ENCODE results near the gene NPHP4.

NPHP4 gene

DNA sequence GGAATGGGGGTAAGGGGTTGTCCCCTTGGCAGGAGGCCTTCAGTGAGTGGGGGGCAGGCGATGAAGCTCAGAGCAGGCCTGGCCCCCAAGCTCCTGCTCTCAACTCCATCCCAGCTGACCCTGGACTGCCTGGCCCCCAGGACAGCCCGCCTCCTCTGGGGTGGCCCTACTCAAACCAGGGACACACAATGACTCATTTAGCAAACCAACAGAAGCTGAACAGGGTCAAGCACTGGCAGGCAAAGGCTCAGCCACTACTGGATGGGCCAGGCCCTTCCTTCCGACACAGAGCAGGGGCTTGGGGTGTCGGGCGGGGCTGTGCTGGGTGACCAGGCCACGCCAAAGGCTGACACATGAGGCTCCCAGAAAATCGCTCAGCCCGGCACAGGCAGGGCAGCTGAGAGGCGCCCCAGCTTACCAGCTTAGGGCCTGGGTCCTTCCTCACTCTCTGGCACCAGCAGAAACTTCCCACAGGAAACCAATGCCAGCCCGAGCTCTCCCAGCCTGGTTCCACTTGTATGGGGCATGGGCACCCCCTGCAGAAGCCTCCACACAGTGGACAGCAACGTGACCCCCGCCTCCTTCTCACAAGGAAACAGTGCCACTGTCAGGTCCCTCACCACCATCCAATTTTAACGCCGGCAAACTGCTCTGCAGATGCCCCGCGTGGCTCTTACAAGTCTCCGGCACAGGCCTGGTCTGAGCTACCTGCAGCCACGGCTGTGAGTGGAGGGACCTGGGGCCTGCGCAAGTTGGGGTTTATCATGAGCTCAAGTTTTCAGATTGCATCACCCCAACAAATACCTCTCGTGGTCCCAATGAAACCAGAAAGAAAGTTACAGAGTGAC, 114.3 kb downstream of the NPHP4 start:
- DNase-seq (ENCODE audit: low read depth), result no peak

DNA sequence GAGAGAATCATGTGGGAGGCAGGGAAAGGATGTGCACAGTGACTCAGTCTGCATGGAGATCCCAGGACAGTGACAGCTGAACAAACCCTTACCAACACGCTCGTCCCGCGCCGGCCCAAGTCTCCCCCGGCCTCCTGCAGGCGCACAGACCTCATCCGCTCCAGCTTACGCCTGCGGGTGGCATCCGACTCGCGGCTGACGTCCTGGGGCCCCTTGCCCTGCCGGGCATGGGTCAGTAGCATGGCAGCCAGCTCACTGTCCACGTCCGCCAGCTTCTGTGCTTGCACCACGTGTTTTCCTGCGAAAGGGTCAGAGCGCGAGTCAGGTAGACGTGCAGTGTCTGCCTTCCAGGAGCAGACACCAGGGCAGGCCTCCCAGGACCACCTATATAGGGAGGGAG, 115.2 kb downstream of the NPHP4 start:
- DNase-seq (ENCODE audit: low read depth), result no peak

DNA sequence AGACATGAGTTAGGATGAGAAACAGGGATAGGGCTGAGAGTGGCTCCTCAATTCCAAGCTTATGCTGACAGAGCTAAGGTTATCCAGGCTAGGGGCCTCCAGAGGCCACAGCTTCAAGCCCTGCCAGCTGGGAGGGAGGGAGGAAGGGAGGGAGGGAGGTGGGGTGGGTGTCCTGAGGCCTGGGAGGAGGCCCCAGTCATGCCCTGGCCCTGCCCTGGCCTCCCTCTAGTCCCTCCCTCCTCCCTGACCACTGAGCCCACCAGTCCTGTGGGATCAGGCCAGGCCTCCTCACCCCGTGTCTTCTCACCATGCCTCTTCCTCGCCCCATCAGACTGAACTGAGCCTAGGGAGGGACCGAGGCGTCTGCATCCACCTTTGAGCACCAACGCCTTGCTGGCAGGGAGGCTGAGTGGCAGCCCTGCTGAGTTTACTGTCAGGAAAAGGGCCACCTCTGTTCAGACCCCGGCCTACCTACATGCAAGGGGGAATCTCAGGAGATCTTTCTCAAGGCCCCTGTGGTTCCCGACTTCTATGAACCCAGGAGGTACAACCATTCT, 116.1 kb downstream of the NPHP4 start:
- DNase-seq (ENCODE audit: low read depth), result no peak

DNA sequence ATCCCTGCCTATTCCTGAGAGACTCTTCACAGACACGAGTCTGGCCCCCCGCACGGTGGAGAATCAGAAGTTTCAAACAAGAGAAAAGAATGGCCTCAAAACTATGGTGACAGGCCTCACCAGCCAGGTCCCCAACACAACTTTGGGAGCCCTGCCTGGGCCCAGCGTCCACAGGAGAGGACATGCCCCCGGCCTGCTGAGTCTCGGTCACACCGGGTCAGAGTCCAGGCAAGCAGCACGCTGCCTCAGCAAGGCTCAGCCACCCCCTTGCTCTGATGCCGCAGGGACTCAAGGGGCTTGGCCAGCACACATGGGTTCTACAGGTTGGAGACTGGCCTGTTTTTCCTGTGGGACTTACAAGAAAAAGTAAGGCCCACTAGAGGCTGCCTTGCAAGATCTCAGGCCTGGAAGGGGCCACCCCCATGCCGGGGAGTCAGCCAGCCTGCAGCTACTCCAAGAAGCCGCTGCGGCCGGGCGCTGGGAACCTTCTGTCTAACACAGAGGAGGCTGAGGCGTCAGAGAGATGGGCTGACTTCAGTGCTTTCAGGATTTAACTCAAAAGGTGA, 116.8 kb downstream of the NPHP4 start:
- no peak for DNase-seq (ENCODE audit: low read depth)

DNA sequence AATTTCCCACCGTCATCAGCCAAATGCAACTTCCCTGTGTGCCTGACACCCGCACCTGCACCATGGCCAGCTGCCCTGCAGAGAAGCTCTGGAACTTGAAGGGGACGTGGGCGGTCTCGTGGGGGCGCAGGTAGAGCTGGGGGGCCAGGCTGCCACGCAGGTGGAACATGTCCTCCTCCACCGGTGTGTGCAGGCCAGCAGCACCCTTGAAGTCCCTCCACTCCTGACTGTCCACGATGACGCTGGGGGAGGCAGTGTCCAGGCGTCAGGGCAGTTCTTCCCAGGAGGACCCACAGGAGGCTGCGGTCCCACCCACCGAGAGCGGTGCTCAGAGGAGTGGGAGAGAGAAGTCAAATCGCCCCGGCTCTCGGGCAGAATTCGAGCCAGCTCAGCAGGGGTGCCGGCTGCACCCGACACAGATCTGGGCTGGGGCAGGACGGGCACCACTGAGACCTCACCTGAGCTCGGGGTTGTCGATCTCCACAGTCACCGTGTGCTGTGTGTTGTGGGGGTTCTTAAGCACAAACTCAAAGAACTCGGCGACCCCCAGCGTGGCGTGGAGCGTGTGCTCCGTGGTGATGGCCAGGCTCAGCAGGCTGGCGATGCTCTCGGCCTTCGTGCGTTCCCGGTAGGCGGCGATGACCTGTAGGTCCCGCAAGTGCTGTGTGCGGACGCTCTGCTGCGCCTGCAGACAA, 117.7 kb downstream of the NPHP4 start:
- DNase-seq (ENCODE audit: low read depth), result no peak

DNA sequence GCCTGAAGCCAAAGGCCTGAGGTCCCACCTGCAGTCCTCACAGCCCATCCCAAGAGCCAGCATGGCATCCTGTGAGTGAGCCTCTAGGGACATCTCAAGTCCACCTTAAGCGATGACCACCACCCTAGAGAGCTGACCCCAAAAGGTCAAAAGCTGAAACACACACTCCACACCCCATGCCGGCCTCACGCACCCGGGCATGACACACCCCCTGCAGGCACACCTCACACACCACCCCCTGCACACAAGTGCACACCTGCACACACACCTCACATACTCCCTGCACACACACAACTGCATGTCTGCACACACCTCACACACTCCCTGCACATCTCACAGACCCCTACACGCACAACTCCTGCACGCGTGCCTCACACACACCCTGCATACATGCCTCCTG, 118.7 kb downstream of the NPHP4 start:
- no peak for DNase-seq (ENCODE audit: low read depth)

DNA sequence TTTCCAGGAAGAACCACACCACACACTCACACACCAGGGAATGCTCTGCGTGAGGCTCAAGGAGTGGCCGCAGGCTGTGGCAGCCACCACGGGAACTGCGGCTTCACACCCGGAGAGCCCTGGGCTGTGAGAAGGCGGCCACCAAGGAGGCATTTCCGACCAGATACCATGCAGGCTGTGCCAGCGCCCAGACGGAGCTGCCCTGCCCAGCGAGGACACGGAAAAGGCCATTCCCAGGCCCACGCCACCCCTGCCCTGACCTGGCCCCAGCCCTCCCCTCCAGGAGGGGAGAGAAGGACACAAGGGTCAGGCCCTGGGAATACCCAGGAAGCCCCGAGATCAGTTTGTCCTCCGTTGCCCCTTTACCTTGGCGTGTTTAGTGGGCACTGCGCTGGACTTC, 119.3 kb downstream of the NPHP4 start:
- no peak for DNase-seq (ENCODE audit: low read depth)

DNA sequence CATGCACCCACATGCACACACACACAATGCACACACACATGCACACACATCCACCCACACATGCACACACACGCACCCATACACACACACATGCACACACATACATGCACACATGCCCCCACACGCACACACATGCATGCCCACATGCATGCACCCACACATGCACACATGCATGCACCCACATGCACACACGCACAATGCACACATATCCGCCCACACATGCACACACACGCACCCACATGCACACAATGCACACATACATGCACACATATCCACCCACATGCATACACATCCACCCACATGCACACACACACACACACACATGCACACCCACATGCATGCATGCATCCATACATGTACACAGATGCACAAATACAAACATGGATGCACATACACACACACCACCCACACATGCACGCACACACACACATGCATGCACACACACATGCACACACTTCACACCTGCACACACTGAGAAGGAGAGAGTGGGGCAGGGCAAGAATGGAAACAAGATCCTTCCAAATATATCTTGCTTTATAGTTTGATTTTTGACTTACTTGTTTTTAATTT, 123.2 kb downstream of the NPHP4 start:
- no peak for DNase-seq (ENCODE audit: low read depth)

DNA sequence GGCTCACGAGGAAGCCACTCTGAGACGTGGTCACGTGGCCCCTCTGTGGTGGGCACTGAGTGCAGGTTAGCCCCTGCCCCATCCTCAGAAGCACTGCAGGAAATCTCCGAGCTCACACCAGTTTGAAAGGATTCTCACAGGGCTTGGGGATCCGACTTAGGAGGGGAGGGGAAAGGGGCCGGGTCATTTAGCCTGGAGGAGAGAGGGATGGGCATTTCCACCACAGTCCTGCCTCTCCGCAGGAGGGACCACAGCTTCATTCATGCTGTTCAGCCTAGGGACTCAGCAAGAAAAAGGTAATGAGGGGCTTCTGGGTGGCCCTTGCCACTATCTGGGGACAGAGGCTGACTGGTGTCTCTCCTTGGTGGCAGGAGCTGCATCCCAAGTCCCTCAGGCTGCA, 126.5 kb downstream of the NPHP4 start:
- no peak for DNase-seq (ENCODE audit: low read depth)

DNA sequence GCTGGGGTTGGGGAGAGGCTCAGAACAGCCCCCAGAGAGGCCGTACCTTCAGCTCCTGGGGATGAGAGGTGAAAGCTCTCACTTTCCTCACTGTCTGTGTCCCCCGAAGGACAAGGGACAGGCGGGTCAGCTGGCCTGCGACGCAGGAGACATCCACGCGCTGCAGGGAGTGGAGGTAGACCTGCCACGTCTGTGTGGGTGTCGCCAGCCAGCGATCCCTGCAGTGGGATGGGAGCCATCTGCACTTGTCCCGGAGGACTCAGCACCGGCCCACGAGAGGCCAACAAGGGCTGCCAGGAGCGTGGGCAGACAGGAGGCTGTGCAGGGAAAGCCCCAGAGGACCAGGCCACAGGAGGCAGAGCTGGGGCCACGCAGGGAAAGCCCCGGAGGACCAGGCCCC, 127.2 kb downstream of the NPHP4 start:
- DNase-seq (ENCODE audit: low read depth), result no peak

DNA sequence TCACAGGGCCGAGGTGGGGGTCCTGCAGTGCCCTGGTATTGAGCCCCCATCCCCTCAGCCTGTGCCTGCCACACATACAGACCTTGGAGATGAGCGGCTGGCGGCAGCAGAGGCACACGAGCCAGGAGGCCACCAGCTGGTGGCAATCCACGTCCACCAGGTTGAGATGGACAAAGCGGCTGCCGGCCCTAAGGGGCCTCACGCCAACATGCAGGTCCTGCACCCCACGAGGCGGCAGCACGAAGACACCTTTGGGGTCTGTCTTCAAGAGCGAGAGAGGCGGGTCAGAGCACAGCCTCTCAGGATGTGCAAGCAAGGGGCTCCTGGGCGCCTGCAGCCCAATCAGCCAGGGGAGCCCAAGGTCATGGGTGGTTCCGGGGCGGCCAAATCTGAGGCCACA, 128.0 kb downstream of the NPHP4 start:
- no peak for DNase-seq (ENCODE audit: low read depth)

DNA sequence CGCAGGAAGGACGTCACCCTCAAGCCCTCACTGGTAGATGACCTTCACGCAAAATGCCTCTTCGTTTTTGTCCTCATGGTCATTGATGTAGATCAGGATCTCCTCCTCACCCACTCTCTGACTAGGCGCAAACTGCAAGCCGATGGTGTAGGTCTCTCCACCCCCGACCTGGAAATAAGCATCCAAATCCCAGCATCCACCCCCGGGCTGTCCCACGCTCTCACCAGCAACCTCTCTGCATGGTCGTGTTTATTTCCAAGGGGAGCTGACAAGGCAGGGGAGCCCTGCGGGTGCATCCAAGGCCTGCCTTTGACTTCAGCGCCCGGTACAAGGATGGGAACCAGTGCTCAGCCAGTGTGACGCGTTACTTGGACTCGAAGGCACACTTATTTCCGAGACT, 129.0 kb downstream of the NPHP4 start:
- no peak for DNase-seq (ENCODE audit: low read depth)

DNA sequence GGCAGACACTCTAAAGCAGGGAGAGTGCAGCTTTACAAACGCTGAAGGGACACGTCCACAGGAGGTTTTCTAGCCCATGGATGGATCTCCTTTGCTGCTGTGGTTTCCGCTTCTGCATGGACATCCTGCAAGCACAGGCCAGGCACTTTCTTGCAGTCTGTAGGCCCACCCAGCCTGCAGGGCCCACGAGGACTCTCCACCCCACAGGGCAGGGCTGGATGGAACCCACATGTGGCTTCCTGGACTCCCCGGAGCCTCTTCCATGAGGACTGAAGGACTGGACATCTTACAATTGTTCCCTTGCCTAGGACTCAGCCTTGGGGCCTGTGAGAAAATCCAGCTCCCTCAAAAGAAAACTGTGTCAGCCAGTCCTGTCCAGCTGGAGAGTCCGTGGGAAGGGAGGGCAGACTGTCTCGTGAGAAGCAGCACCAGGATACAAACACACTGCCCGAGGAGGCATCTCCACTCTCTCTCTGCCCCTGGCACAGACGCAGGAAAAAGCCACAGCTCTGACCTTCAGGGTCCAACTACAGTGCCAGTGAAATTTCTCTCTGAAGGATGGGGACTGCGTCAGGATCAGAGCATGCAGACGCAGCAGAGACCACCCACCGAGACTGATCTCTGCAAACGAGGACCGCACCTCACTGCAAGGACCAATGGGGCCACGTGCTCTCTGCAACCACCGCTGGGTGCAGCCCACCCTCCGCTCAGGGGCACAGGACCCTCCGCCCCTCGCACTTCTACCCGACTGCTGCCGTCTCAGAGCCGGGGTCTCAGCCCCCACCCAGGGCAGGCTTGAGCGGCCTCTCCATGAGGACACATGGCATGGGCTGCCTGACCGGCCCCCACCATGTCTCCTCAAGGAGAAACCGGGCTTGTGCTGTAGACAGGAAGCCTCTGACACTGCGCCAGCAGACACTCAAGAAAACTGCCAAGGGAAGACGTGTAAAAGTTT, 130.1 kb downstream of the NPHP4 start:
- DNase-seq (ENCODE audit: low read depth), result no peak

DNA sequence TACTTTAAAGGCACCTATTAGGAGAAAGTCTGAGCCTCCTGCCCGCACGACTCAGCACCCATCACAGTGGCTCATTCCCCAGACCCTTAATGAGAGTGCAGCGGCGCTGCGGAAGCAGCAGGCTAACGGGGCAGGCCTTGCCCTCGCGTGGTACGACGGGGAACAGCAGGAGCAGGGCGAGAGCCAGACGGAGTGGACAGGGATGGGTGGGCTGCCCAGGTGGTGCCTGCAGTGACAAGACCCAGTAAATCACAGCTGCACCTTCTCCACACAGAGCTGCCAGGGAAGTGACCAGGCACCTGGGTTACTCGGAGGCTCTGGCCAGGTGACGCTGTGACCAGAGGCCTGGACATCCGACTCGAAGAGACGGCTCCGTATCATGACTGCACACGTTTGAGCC, 131.9 kb downstream of the NPHP4 start:
- no peak for DNase-seq (ENCODE audit: low read depth)

DNA sequence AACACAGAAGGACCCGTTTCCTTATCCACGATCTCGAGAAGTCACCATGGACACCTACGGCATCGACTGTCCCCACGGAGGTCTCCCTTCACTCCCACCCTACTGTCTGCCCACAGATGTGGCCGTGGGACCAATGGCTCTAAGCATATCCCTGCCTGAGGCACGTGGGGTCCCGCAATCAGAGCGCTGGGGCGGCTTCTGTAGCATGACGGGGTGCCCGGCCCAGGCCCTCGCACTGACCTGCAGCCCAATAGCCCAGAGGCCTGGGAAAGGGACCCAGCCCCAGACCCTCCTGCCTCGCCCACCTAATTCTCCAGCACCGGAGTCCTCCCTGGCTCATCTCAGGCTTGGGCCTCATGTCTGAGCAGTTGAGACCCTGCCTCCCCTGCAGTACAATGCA, 132.5 kb downstream of the NPHP4 start:
- DNase-seq (ENCODE audit: low read depth), result no peak

DNA sequence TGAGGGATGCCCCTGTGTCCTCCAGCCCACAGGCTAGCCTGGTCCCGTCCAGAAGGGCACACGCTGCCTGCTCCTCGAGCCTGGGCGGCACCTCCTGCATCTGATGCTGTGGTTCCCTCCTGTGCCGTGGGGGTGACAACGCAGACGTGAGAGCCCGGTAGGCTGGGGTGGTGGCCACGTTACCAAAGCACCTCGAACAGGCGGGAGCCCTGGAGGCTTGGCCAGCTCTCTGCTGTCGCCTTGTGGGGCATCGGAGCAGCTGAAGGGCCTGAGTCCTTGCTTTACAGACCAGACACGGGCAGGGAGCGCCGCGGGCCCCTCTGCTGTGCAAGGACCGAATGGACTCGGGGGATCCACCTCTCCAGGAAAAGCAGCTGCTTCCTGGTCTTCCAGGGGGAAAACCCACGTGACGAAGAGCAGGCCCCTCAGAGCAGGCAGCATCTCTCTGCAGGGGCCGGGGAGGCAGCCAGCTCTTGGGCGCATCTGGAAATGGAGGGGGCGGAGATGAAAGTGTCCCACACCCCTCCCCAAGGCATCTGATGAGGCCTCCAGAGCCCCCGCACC, 133.3 kb downstream of the NPHP4 start:
- DNase-seq (ENCODE audit: low read depth), result no peak

DNA sequence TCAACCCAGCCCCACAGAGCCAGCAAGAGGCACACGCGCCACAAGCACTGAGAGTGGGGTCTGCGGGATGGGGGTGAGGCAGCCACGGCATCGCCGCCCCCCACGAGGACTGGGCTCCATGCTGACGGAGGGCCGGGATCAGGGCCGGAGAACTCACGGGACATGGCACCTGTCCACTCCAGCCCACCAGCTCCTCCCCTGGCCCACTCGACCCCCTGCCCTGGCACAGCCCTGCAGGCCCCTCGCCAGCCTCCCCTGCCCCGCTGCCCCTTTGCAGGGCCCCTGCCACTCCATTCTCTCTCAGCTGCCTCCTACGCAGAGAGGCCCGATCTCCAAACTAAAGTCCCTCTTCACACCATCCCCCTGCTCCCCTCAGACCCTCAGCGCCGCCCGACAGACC, 134.0 kb downstream of the NPHP4 start:
- no peak for DNase-seq (ENCODE audit: low read depth)

DNA sequence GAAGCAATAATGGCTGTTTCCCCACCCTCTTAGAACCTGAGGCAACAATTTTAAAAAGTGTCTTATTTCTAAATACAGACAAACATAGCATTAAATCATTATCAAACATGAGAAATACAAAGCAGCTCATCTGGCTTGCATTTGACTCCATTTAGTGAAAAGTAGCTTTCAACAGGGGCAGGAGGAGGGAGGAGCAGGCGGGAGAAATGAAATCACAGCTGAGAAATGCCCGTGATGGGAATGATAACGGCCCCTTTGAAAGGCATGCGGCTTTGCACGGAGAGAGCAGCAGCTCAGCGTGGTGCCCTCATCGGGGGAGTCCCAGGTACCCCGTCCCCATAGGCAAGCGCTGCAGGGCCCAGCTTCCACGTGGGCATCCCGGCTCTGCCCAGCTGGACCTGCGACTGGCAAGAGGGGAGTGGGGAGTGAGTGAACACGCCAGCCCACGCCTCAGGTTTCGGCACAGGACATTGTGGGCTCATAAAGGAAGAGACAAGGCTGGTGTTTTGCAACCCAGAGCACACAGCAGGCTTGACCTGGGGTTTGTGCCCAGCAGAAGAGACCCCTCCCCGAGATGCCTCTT, 134.6 kb downstream of the NPHP4 start:
- DNase-seq (ENCODE audit: low read depth), result no peak

DNA sequence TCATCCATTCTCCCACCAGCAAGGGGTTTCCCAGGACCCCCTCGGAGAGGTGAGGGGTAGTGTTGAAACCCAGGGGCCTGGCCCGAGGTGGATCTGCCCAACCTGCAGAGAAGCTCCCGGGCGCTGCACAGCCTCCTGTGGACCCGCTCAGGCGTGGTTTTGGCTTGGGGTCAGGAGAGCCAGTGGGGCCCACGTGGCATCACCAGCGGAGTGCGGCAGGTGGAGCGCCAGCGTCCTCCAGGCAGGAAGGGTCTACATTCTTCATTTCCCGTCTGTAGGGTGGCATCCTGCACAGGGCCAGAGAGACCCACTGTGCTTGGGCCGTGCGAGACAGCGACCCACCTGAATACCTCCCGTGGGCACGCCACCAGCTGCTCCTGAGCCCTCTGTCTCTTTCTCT, 135.2 kb downstream of the NPHP4 start:
- no peak for DNase-seq (ENCODE audit: low read depth)

DNA sequence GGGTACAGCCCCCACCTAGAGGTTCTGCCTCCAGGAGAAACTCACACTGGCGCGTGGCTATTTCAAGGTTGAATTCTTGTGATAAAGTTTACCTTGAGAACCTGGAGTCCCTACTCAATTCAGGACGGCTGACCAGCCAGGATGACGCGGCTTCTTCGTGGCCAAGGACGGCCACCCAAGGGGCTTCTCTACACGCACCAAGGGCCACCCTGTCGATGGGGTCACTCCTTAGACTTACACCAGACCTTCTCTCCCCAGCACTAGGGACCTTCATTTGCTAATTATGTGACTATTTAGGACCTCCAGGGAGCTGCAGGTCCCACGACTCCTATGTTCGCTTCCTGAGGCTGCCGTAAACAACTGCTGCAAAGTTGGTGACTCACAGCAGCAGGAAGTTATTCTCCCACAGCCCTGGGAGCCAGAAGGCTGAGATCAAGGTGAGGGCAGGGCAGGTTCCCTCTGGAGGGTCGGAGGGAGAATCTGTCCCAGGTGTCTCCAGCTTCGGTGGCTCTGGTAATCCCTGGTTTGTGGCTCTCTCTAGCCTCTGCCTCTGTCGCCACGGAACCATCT, 135.9 kb downstream of the NPHP4 start:
- no peak for DNase-seq (ENCODE audit: low read depth)
